Inferior parietal cortex (tissue), 1 donor: Measurements from ENCODE around the gene FBXL14.

Source experiments
- DNase-seq: peaks from one replicate; pipeline ENCODE4 v3.0.0-alpha.2; 2016; ENCODE audit errors: extremely low spot score

The FBXL14 gene

GRCh38 chr12:1536817-1537216 is 57.6 kb downstream of the FBXL14 start:
- no peak for DNase-seq

- DNase-seq: no peak
Observed at GRCh38 chr12:1534748-1535147, 59.6 kb downstream of the FBXL14 start.

- no peak for DNase-seq
Observed at GRCh38 chr12:1533602-1534304, 60.6 kb downstream of the FBXL14 start.

GRCh38 chr12:1533205-1533601 is 61.2 kb downstream of the FBXL14 start:
- no peak for DNase-seq

GRCh38 chr12:1532375-1533165 is 61.8 kb downstream of the FBXL14 start:
- DNase-seq: no peak

- no peak for DNase-seq
Observed at GRCh38 chr12:1531654-1532374, 62.6 kb downstream of the FBXL14 start.

- DNase-seq: no peak
Observed at GRCh38 chr12:1531153-1531653, 63.2 kb downstream of the FBXL14 start.

- DNase-seq: no peak
Observed at GRCh38 chr12:1530592-1531152, 63.7 kb downstream of the FBXL14 start.

- DNase-seq: no peak
Observed at GRCh38 chr12:1529862-1530591, 64.4 kb downstream of the FBXL14 start.

- DNase-seq: no peak
Observed at GRCh38 chr12:1529228-1529861, 65.0 kb downstream of the FBXL14 start.

GRCh38 chr12:1528791-1529190 is 65.6 kb downstream of the FBXL14 start:
- no peak for DNase-seq

GRCh38 chr12:1527789-1528188 is 66.6 kb downstream of the FBXL14 start:
- DNase-seq: no peak

GRCh38 chr12:1525858-1526257 is 68.5 kb downstream of the FBXL14 start:
- DNase-seq: no peak

GRCh38 chr12:1523558-1524050 is 70.8 kb downstream of the FBXL14 start:
- no peak for DNase-seq

GRCh38 chr12:1523046-1523445 is 71.3 kb downstream of the FBXL14 start:
- DNase-seq: no peak

GRCh38 chr12:1519642-1520041 is 74.7 kb downstream of the FBXL14 start:
- no peak for DNase-seq

- DNase-seq: no peak
Observed at GRCh38 chr12:1518591-1519516, 75.5 kb downstream of the FBXL14 start.

- DNase-seq: no peak
Observed at GRCh38 chr12:1517734-1518525, 76.5 kb downstream of the FBXL14 start.

GRCh38 chr12:1517007-1517406 is 77.4 kb downstream of the FBXL14 start:
- DNase-seq: no peak
